HG02938 (cell line): ENCODE measurements around the gene FCGR1A.
"Not testable (repeated sequence)": the region's sequence is repeated elsewhere in the genome, so short reads cannot be mapped to it uniquely, and the experiment has no call there.

Experiments used
- ATAC-seq: cut with Tn5 transposase; IDR thresholded peaks from one replicate; pipeline ENCODE4 v1.9.1; 2021; ENCODE audit warnings: mild to moderate bottlenecking, moderate library complexity; ENCODE audit not compliant: unreplicated experiment

FCGR1A gene

DNA sequence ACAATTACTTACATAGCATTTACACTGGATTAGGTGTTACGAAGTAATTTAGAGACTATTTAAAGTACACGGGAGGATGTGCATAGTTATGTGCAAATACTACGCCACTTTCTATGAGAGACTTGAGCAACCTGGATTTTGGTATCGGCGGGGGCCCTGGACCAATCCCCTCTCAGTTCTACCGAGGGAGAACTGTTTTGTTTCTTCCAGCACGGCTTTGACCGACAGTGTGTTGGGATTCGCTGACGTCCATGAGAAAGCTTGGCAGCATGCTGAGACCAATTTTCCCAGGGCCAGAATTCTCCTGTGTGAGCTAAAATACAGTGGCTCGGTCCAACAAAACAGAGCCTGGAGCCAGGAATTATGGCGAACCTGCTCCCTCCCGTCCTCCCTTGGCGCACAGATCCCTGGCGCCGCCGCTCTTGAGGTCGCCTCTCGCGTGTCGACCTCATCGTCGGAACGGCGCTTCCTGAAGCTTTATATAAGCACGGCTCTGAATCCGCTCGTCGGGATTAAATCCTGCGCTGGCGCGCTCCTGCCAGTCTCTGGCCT lies 49.3 kb downstream of the FCGR1A start:
- not testable (repeated sequence) for ATAC-seq

DNA sequence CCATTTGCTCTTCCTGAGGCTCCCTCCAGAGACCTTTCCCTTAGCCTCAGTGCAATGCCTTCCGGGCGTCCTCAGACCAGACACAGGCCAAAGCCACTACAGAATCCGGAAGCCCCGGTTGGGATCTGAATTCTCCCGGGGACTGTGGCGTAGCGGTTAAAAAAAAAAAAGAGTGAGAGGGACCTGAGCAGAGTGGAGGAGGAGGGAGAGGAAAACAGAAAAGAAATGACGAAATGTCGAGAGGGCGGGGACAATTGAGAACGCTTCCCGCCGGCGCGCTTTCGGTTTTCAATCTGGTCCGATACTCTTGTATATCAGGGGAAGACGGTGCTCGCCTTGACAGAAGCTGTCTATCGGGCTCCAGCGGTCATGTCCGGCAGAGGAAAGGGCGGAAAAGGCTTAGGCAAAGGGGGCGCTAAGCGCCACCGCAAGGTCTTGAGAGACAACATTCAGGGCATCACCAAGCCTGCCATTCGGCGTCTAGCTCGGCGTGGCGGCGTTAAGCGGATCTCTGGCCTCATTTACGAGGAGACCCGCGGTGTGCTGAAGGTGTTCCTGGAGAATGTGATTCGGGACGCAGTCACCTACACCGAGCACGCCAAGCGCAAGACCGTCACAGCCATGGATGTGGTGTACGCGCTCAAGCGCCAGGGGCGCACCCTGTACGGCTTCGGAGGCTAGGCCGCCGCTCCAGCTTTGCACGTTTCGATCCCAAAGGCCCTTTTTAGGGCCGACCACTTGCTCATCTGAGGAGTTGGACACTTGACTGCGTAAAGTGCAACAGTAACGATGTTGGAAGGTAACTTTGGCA lies 50.0 kb downstream of the FCGR1A start:
- peak; percentile 65 for ATAC-seq

- ATAC-seq: not testable (repeated sequence)
Measured at GRCh38 chr1:149833144-149833543, 50.6 kb downstream of the FCGR1A start.

GRCh38 chr1:149841149-149841548 lies 58.7 kb downstream of the FCGR1A start:
- peak; percentile 18 for ATAC-seq
